ENCODE results near the gene SZT2.
"Not testable (repeated sequence)": the region's sequence is repeated elsewhere in the genome, so short reads cannot be mapped to it uniquely, and the experiment has no call there.

Gene SZT2

DNA sequence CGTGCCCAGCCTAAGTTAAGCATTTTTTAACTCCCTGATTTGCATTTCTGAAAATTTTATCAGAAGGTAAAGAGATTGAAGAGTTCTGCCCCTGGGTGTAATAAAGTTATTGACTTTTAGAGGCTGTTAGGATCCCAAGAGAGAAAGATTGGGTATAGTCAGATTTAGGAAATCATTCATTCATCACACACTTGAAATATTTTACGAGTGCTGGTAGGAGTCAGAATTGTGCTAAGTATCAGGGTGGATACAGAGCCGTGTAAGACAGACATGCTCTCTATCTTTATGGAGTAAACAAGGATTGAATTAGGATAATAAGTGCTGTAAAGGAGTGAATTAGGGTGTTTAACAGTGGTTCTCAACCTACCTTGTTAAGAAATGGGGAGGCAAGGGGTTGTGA lies 3.0 kb downstream of the SZT2 start:
- no peak for DNase-seq

DNA sequence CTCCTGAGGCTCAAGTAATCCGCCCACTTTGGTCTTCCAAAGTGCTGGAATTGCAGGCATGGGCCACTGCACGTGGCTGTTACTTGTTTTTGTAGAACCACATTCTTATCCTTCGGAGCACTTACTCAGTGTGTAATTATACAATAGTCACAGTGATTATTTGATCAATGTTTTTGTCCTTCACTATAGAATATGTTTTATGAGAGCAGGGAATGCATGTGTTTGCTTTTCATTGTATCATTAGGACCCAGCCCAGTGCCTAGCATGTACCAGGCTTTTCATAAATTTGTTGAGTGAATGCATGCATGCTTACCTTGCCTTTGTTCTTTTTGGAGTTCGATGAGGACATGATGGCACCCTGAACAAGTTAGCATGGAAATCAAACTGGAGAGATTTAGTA lies 5.8 kb downstream of the SZT2 start:
- no peak for DNase-seq

DNA sequence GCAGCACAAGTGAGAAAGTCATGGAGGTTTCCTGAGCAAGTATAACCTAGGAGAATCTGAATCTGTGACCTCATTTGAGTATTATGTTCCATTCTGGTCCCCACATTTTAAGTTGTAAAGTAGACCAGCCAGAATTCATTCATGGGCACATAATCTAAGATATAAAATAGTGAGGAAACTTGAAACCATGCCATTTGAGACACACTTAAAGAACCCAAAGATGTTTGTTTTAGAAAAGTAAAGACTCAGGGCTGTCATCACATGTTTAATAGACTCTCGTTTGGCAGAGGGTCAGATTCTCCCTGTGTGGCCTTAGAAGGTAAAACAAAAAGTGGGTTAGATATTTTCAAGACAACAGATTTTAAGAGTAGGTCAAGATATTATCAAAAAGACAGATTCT lies 6.4 kb downstream of the SZT2 start:
- no peak for DNase-seq

DNA sequence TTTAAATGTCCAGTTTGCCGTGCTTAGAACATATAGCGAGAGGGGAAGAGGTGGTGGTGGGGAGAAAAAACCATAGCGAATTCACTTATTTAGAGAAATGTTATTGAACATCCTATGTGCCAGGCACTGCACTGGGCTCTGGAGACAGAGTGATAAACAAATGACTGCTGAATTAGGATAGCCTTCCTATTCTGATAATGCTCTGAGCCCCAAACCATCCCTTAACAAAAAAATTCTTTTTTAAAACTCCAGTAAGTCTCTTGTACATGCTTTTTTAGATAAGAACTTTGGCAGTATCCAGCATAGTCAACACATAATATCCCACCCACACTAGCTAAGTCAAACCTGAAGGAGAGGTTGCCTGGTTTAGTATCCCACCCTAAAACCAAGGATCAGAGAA lies 8.5 kb downstream of the SZT2 start:
- no peak for DNase-seq

DNA sequence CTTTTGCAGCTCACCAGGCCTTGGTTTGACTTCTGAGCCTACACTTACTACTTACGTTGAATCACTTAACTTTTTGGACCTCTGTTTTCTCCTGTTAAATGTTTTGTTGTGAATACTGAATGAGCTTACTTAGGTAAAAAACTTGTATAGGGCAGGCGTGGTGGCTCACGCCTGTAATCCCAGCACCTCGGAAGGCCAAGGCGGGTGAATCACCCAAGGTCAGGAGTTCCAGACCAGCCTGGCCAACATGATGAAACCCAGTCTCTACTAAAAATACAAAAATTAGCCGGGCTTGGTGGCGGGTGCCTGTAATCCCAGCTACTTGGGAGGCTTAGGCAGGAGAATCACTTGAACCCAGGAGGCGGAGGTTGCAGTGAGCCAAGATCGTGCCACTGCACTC lies 10.7 kb downstream of the SZT2 start:
- not testable (repeated sequence) for DNase-seq

DNA sequence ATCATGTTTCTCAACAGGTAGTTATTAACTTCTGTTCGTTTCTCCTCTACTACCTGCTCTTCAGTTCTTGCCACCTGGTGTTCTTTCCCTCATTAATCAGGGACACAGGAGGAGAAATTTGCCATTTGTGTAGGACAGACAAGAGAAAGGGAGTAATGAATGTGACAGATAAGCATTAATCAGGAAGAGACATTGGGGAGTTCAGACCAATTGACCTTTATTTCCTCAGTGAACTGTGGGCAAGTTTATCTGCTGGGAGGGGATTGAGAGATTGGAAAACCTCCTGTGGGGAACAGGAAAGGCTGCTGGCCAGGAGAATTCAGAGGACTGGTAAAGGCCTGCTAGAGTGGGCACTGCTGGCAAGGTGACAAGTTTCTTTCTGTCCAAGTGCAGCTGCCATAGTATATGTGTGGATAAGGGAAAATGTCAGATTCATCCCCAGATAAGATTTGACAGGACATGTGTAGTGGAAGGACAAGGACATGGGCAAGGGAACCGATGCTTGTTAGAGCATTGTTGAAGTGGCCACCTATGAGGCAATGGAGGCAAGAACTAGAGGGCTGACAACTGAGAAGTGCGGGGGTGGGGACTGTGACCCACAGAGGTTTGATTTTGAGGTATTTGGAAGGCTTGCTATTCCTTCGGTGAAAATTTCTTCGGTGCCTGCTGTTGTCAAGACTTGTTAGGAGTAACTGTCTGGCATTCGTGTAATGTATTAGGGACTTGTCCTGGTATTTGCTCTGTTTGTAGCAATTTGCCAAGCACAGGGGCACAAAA lies 12.6 kb downstream of the SZT2 start:
- no peak for DNase-seq

DNA sequence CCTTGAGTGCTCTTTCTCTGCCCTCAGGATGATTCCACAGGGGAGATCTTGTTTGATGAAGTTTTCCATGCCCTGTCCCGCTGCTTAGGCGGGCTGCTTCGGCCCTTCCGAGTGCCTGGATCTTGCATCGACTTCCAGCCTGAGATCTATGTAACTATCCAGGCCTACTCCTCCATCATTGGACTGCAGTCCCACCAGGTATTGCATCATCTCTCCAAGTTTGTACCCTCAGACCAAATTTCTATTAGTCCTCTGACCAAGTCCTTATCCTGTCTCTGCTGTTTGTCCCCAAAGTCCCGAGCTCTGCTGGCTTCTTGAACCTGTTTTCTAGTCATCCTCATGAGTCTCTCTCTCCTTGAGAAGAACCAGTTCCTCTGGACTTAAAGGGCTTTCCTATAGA lies 14.7 kb downstream of the SZT2 start:
- no peak for DNase-seq

DNA sequence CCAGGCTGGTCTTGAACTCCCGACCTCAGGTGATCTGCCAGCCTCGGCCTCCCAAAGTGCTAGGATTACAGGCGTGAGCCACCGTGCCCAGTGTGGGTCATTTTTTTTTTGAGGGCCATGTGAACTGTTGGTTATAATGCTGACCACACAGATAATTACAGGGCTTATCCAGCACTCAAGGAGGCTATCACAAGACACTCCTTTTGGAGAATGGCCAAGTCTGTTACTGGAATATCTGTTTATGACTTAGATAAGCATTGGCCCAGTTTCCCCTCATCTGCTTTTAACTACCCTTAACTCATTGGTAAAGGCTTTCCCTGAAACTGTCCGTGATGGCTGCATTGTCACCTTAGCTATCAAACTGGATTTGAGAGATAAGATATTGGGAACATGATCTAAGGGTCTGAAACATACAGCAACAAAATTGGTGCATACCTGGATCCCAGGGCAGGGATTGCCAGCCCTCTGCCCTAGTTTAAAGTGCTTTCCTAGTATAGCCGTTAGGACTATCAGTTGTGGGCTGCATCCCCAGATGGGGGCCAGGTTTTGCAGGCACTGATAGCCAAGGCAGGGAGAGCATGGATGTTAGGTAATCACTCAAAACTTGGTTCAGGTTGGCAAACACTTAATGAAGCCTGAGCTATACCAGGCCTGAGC lies 15.6 kb downstream of the SZT2 start:
- no peak for DNase-seq

DNA sequence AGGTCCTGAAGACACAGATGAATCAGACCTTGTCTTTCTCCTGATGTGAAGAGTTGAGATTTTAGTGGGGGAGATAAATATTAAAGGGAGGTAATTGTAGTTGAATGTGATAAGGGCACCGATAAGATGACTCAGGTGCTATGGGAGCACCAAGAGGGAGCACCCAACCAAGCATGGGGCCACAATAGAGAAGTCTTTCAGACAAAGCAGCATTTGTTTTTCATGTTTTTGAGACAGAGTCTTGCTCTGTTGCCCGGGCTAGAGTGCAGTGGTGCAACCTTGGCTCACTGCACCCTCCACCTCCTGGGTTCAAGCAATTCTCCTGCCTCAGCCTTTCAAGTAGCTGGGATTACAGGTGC lies 16.2 kb downstream of the SZT2 start:
- no peak for DNase-seq

DNA sequence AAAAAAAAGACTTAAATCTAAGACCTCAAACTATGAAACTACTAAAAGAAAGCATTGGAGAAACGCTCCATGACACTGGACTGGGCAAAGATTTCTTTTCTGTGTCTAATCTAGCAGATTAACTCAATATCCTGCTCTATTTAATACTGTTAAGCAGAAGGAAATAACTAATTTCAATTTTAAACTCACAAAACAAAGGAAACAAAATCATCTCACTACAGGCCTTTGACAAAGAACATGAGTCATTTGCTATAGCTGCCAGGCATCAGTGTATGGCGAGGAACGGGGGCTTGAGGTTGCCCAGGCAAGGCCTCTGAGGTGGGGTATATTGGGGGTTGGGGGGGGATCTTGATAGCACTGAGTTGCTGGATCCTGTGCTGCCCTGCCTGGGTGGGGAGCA lies 20.9 kb downstream of the SZT2 start:
- DNase-seq: no peak

DNA sequence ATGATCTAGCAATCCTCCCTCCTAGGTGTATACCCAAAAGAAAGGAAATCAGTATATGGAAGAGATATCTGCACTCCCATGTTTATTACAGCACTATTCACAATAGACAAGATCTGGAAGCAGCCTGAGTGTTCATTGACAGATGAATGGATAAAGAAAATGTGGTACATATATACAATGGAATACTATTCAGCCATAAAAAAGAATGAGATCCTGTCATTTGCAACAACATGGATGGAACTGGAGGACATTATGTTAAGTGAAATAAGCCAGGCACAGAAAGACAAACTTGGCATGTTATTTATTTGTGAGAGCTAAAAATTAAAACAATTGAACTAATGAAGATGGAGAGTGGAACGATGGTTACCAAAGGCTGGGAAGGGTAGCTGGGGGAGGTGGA lies 23.7 kb downstream of the SZT2 start:
- DNase-seq: not testable (repeated sequence)

DNA sequence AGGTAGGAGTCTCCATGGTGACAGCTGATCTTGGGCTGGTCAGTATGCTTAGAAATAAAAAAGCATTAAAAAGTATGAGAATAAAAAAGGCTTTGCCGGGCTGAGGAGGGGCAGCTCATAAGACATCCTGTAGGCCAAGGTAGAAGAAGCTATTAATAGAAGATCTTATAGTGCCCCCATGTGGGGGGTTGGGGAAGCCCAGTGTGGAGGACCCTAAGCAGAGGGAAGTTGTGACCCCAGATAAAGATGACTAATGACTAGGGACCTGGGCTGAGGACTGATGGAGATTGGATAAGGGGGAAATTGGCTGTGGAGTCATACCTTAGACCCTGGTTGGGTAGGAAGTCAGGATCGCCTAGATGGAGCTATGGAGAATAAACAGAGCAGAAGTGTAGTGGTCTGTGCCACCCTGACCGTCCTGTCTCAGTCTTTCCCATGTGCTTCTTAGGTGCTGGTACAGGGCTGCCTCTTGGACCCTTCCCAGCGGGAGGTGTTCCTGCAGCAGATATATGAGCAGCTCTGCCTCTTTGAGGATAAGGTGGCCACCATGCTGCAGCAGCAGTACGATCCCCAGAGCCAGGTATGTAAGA lies 25.0 kb downstream of the SZT2 start:
- DNase-seq: peak; percentile 42 to 84

DNA sequence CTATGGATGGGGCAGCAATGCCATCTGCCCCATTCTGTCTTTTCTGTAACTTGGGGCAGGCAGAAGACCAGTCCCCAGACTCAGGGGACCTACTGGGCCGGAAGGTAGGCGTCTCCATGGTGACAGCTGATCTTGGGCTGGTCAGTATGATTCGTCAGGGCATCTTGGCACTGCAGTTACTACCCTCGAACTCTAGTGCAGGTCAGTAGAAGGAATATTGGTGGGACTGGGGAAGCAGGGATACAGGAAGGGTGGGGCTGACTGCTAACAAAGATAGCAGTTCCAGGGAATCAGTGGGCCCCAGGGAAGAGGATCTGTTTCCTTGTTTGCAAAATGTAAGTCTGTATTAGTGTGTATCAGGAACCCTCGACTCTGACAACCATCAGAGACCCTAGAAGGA lies 26.2 kb downstream of the SZT2 start:
- DNase-seq: no peak

DNA sequence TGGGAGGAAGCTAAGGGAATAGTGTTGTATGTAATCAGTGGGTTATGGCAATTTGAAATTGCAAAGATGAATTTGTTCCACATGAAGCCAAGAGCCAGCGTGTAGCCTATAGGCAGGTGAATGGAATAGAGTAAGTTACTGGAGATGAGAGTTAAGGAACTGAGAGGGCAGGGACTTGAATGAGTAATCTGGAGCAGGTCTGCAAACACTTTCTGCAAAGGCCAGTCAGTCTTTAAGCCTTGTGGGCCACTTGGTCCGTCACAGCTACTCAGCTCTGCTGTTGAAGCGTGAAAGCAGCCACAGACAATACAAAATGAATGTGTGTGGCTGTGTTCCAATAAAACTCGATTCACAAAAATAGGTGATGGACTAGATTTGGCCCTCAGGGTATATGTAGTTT lies 29.2 kb downstream of the SZT2 start:
- no peak for DNase-seq

DNA sequence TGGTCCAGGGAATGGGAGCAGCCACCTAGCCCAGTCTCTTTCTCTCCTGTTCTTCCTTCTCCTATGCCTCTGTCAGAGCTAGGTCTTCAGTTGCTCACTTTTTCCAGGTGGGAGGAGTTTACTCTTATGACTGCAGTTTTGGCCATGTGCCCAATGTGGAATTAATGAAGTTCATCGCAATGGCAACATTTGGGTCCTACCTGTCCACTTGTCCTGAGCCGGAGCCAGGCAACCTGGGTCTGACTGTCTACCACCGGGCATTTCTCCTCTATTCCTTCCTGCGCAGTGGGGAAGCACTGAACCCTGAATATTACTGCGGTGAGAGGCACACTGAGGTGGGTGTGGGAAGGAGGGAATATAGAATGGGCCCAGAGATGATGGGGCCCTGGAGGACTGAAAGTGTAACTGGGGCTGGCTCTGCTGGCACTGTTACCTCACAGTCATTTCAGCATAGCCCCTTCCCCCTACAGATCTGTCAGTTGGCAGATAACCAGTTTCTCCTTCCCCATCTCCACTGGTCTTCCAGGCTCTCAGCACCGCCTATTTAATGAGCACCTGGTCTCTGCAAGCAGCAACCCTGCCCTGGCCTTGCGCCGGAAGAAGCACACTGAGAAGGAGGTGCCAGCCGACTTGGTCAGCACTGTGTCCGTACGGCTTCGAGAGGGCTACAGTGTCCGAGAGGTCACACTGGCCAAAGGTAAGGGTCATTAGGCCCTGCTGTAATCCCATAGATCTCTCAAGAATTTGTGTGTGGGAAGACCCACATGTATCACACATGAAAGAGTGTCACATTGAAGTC lies 30.1 kb downstream of the SZT2 start:
- DNase-seq: no peak

DNA sequence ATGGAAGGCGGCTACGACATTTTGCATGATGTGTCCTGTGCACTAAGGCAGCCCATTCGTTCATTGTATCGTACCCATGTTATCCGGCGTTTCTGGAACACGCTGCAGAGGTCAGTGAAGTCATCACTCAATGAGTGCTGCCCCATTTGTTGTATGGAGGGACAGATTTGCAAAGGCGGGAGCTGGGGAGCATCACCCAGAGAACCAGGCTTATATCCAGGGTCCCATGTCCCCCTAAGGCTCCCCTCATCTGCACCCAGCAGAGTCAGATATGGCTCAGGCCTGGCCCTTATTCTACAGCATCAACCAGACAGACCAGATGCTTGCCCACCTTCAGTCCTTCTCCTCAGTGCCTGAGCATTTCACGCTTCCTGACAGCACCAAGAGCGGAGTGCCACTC lies 31.2 kb downstream of the SZT2 start:
- DNase-seq: no peak

DNA sequence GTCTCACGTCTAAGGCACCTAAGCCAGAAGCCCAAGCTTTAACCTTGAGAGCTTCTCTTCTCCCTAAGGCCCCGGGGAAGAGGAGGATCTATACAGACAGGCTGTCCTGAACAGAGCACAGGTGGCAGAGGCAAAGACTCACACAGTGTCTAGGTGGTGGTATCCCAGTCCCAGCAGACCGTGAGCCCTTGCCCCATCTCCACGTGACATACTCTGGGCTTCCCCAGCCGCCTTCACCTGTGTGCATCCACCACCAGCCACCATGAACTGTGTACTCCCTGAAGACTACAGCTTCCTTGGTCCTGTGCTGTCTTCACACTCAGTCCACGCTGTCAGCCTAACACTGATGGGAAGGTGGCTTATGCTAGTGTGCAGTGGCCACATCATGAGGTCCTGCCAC lies 31.7 kb downstream of the SZT2 start:
- DNase-seq: no peak

DNA sequence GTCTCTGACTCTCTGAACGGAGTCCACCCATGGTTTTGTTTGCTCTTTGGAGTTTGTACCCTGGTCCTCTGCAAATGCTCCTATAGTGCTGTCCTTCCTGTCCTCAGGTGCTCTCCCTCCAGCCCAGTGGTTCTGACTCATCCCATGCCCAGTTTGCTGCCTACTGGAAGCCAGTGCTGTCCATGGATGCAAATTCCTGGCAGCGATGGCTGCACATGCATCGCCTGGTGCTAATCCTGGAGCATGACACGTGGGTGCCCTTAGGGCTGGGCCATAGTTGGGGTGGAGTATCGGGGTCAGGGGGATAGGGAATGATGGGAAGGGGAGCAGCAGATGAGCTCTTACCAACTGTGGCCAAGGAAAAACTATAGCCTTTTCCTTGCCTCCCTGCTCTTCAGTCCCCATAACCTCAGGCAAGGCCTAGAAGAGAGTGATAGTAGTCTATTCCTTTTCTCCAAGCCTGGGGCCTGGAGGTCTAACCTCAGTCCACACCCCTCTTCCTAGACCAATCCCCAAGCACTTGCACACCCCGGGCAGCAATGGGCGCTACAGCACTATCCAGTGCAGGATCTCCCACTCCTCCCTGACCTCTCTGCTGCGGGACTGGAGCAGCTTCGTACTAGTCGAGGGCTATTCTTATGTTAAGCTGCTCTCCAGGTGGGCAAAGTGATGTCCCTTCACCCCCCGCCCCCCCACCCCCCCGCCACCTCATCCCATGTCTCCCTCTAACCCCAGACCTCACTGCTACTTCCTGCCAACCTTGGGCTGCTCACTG lies 32.5 kb downstream of the SZT2 start:
- DNase-seq: no peak

DNA sequence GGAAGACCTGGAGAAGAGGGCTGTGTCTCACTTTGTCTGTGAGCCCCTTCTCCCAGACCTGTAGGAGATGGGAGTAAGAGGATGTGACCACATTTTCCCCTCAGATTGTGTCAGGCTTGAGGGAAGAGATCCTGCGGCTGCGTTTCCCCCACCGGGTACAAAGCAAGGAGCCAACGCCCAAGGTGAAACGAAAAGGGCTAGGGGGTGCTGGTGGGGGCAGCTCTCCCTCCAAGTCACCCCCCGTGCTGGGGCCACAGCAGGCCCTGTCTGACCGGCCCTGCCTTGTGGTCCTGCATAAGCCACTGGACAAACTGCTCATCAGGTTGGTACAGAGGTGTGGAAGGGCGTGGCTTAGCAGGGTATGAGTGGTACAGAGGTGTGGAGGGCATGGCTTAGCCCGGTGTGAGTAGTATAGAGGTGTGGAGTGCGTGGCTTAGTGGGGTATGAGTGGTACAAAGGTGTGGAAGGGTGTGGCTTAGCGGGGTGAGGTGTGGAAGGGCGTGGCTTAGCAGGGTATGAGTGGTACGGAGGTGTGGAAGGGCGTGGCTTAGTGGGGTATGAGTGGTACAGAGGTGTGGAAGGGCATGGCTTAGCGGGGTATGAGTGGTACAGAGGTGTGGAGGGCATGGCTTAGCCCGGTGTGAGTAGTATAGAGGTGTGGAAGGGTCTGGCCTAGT lies 33.4 kb downstream of the SZT2 start:
- no peak for DNase-seq

DNA sequence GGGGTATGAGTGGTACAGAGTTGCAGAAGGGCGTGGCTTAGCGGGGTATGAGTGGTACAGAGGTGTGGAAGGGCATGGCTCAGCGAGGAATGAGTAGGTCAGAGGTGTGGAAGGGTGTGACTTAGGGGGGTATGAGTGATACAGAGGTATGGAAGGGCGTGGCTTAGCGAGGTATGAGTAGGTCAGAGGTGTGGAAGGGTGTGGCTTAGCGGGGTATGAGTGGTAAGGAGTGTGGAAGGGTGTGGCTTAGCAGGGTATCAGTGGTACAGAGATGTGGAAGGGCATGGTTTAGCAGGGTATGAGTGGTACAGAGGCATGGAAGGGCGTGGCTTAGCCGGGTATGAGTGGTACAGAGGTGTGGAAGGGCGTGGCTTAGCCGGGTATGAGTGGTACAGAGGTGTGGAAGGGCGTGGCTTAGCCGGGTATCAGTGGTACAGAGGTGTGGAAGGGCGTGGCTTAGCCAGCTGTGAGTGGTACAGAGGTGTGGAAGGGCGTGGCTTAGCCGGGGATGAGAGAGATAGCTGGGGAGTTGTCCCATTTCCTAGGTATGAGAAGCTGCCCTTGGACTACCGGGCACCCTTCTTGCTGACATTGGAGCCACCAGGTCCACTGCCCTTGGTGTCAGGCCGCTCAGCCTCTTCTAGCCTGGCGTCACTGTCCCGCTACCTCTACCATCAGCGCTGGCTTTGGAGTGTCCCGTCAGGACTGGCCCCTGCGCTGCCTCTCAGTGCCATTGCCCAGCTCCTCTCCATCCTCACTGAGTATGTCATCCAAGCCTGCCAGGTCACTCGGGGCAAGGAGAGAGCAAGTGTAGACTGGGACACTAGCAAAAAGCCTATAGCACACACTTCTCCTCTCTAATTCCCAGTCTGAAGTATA lies 34.2 kb downstream of the SZT2 start:
- DNase-seq: no peak

DNA sequence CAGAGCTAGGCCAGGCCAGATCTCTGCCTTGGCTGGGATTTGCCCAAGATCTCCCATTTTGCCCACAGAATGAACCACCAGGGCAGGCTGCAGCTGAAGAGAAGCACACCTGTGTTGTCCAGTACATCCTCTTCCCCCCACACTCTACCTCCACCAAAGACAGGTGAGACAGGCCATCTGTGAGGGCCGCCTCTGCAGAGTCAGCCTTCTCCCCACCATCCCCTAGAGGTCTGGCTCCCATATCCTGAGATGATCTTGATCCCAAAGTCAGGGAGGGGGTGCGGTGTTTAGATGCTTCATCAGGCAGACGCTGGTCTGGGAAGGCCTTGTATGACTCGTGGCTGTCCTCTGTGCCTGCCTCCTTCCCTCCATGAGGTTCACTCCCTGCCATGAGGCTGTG lies 35.3 kb downstream of the SZT2 start:
- DNase-seq: no peak
